Activated T-cell treated with anti-CD3 and anti-CD28 coated beads, Interleukin-2, amount 50 U/mL, for 72 hours (primary cell): ENCODE results near the gene RAP1GDS1. TPM values are rescaled to one million over a fixed set of nuclear protein-coding genes. Genes with fewer than 3 reads are reported as not detected.
"Not testable (repeated sequence)": the region's sequence is repeated elsewhere in the genome, so short reads cannot be mapped to it uniquely, and the experiment has no call there.

Experiments used
- ATAC-seq, 2 donors: fragments of 150-1000 bp; cut with Tn5 transposase; replicated peaks in 1 of 2; 2 replicates each; pipeline ENCODE4 v1.10.0; 2021; ENCODE audit warnings: moderate library complexity in 2 of 2, mild to moderate bottlenecking in 1 of 2
- DNase-seq, 2 donors: peaks; one replicate each; pipeline ENCODE4 v3.0.0; 2021 to 2022; ENCODE audit warnings: mixed read lengths in 1 of 2
- H3K27ac Mint-ChIP-seq: one replicate; pipeline ENCODE4 v1.8.0; 2022; ENCODE audit warnings: mild to moderate bottlenecking, moderate library complexity, mixed read lengths
- H3K27me3 Mint-ChIP-seq: one replicate; pipeline ENCODE4 v1.8.0; 2022; ENCODE audit warnings: low read depth, mixed read lengths
- H3K36me3 Mint-ChIP-seq, 2 donors: one replicate each; pipeline ENCODE4 v1.8.0; 2022; ENCODE audit warnings: mixed read lengths in 2 of 2, mild to moderate bottlenecking in 1 of 2; ENCODE audit not compliant: insufficient read depth in 2 of 2
- H3K4me1 Mint-ChIP-seq: one replicate; pipeline ENCODE4 v1.8.0; 2022; ENCODE audit warnings: low read depth, mixed read lengths
- H3K4me3 Mint-ChIP-seq, 2 donors: one replicate each; pipeline ENCODE4 v1.8.0; 2022; ENCODE audit warnings: mild to moderate bottlenecking in 2 of 2, mixed read lengths in 2 of 2, moderate library complexity in 2 of 2
- H3K9me3 Mint-ChIP-seq, 2 donors: one replicate each; pipeline ENCODE4 v1.8.0; 2022; ENCODE audit warnings: mixed read lengths in 2 of 2
- total RNA-seq, 2 donors: library from RNA; stranded (reverse); gene quantifications; one replicate each; pipeline ENCODE4 v1.2.3, GENCODE V29; 2022

RAP1GDS1 gene
- total RNA-seq, 2 donors from 2014 or later: 47.2 to 54.6 TPM

DNA sequence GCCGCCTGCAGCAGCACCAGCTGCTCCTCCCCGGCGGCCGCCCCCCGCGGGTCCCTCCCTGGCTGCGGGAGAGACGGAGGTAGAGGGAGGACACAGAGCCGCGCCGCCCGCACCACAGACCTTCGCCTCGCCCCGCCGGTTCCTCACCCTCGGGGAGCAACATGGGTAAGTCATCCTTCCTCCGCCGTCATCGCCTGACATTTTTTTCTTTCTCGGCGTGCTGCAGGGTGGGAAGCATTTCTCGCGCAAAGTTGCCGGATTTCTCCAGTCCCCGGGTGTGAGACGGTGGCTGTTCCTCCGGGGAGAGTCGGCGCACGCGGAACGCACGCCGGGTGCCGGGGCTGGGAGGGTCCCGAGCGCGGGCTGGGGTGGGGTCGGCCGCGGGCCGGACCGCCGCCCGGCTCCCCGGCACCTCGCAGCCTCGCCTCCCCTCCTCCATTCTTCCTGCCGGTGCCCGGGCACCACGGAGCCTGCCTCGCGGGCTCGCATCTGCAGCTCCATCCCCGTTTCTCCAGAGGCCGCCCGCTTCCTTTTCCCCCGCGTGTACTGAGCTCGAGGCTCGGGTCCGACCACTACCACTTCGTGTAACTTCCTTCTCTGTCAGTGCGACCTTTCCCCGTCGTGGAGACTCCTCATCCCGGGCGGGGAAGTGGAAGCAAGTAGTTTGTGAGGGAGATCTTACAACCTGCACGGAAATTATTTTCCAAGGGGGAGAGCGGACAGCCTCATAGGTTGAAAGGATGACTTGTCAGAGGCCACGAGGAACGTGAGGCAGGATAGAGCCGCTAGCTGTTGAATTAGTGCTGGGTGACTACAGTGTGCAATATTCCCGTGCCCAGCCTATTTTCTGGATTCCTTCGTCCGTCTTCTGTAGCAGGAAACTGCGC is 464 bp downstream of the RAP1GDS1 start:
- peak overlapping the region; percentile 97 to 98 for H3K4me3 Mint-ChIP-seq
- H3K4me1 Mint-ChIP-seq: peaks cover 58% of the 10 kb centered on the region
- peak overlapping the region; percentile 94 for H3K27ac Mint-ChIP-seq
- H3K36me3 Mint-ChIP-seq: peaks cover 3 to 4% of the 10 kb centered on the region in 2 donors
- no peaks in the 10 kb centered on the region for H3K27me3 Mint-ChIP-seq
- H3K9me3 Mint-ChIP-seq: no peaks in the 10 kb centered on the region
- ATAC-seq (peak; percentile 17 to 22), DNase-seq (peak; percentile 39 to 40)

GRCh38 chr4:98262431-98262830 is 1.2 kb downstream of the RAP1GDS1 start:
- Mint-ChIP-seq H3K36me3 (peaks cover 4 to 6% of the 10 kb centered on the region in 2 donors), H3K4me1 (peaks cover 58% of the 10 kb centered on the region)

DNA sequence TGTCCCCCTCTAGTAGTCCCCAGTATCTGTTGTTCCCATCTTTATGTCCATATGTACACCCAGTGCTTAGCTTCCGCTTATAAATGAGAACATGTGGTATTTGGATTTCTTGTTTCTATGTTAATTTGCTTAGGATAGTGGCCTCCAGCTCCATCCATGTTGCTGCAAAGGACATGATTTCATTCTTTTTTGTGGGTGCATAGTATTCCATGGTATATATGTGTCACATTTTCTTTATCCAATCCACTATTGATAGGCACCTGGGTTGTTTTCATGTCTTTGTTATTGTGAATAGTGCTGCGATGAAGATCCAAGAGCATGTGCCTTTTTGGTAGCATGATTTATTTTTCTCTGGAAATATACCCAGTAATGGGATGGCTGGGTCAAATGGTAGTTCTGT is 6.3 kb downstream of the RAP1GDS1 start:
- Mint-ChIP-seq H3K9me3 (peaks cover 0 to 7% of the 10 kb centered on the region in 2 donors), H3K4me3 (no peak overlapping the region), H3K27ac (no peak overlapping the region), H3K36me3 (peaks cover 4 to 18% of the 10 kb centered on the region in 2 donors), H3K4me1 (peaks cover 32% of the 10 kb centered on the region), H3K27me3 (no peaks in the 10 kb centered on the region)
- DNase-seq (no peak), ATAC-seq (no peak)

More at GRCh38 chr4:98262431-98262830, 1.2 kb downstream of the RAP1GDS1 start:
- H3K27ac Mint-ChIP-seq: peak overlapping the region; percentile 94
- peak overlapping the region; percentile 97 to 98 for H3K4me3 Mint-ChIP-seq
- no peak for DNase-seq
- H3K27me3 Mint-ChIP-seq: no peaks in the 10 kb centered on the region
- no peaks in the 10 kb centered on the region for H3K9me3 Mint-ChIP-seq
- ATAC-seq: no peak

- peak overlapping the region in 1 of 2 donors; percentile 64 for H3K4me3 Mint-ChIP-seq
- peak overlapping the region; percentile 31 for H3K27ac Mint-ChIP-seq
- DNase-seq (no peak), ATAC-seq (peak; percentile 100)
- peaks cover 16% of the 10 kb centered on the region for H3K4me1 Mint-ChIP-seq
- H3K9me3 Mint-ChIP-seq: peaks cover 3 to 8% of the 10 kb centered on the region in 2 donors
- no peaks in the 10 kb centered on the region for H3K27me3 Mint-ChIP-seq
- H3K36me3 Mint-ChIP-seq: peaks cover 5 to 14% of the 10 kb centered on the region in 2 donors
Observed at GRCh38 chr4:98275145-98275544, 14.0 kb downstream of the RAP1GDS1 start.

GRCh38 chr4:98283219-98284189 is 22.3 kb downstream of the RAP1GDS1 start:
- peak; percentile 44 to 77 for ATAC-seq
- peak overlapping the region; percentile 77 for H3K27ac Mint-ChIP-seq
- H3K4me1 Mint-ChIP-seq: peaks cover 37% of the 10 kb centered on the region
- peak overlapping the region in 1 of 2 donors; percentile 63 for H3K4me3 Mint-ChIP-seq
- DNase-seq: no peak
- H3K36me3 Mint-ChIP-seq: peaks cover 6 to 15% of the 10 kb centered on the region in 2 donors
- peaks cover 1 to 2% of the 10 kb centered on the region in 2 donors for H3K9me3 Mint-ChIP-seq
- no peaks in the 10 kb centered on the region for H3K27me3 Mint-ChIP-seq

- ATAC-seq (peak; percentile 57 to 73), DNase-seq (no peak)
- Mint-ChIP-seq H3K27ac (no peak overlapping the region), H3K9me3 (peaks cover 1 to 2% of the 10 kb centered on the region in 2 donors), H3K27me3 (no peaks in the 10 kb centered on the region), H3K4me1 (peaks cover 48% of the 10 kb centered on the region), H3K36me3 (peaks cover 6 to 15% of the 10 kb centered on the region in 2 donors), H3K4me3 (no peak overlapping the region)
Observed at GRCh38 chr4:98284640-98285046, 23.5 kb downstream of the RAP1GDS1 start.

GRCh38 chr4:98285676-98286075 is 24.5 kb downstream of the RAP1GDS1 start:
- no peak for DNase-seq
- H3K27ac Mint-ChIP-seq: no peak overlapping the region
- H3K4me1 Mint-ChIP-seq: peaks cover 58% of the 10 kb centered on the region
- no peak overlapping the region for H3K4me3 Mint-ChIP-seq
- no peaks in the 10 kb centered on the region for H3K27me3 Mint-ChIP-seq
- peaks cover 0 to 1% of the 10 kb centered on the region in 2 donors for H3K9me3 Mint-ChIP-seq
- H3K36me3 Mint-ChIP-seq: peaks cover 6 to 10% of the 10 kb centered on the region in 2 donors
- no peak for ATAC-seq

DNA sequence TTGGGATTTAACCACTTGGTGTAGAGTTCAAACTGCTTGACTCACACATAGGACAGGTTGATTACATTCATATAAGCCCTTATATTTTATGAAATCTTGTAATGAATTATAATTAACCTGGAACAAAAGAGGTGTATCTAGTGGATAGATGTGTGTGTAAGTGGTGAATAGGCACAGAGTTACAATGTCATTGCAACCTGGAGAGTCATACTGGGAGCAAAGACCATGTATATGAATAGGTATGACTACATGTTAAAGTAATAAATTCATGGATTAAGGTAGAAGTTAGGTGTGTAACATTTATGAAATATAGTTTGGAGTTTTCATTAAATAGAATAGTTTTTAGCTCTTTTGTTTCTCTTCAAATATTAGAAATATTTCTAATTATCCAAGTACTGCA is 26.1 kb downstream of the RAP1GDS1 start:
- peaks cover 0 to 2% of the 10 kb centered on the region in 2 donors for H3K36me3 Mint-ChIP-seq
- H3K27ac Mint-ChIP-seq: peak overlapping the region; percentile 46
- peaks cover 49% of the 10 kb centered on the region for H3K4me1 Mint-ChIP-seq
- ATAC-seq: no peak
- H3K27me3 Mint-ChIP-seq: no peaks in the 10 kb centered on the region
- H3K4me3 Mint-ChIP-seq: no peak overlapping the region
- no peak for DNase-seq
- peaks cover 0 to 1% of the 10 kb centered on the region in 2 donors for H3K9me3 Mint-ChIP-seq

DNA sequence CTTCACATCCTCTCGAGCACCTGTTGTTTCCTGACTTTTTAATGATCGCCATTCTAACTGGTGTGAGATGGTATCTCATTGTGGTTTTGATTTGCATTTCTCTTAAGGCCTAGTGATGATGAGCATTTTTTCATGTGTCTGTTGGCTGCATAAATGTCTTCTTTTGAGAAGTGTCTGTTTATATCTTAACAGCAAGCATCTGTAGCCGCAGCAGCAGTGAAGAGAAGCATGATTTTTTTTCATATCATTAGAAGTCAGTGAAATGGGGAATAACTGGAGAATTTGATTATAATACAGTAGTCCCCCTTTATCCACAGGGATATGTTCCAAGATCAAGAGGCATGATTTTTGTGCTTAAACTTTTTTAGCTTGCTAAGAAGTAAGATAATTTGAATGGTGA is 27.5 kb downstream of the RAP1GDS1 start:
- peaks cover 43% of the 10 kb centered on the region for H3K4me1 Mint-ChIP-seq
- H3K4me3 Mint-ChIP-seq: peak overlapping the region; percentile 62 to 81
- not testable (repeated sequence) for H3K36me3 Mint-ChIP-seq, DNase-seq, ATAC-seq, H3K27me3 Mint-ChIP-seq, H3K9me3 Mint-ChIP-seq
- peak overlapping the region; percentile 76 for H3K27ac Mint-ChIP-seq

DNA sequence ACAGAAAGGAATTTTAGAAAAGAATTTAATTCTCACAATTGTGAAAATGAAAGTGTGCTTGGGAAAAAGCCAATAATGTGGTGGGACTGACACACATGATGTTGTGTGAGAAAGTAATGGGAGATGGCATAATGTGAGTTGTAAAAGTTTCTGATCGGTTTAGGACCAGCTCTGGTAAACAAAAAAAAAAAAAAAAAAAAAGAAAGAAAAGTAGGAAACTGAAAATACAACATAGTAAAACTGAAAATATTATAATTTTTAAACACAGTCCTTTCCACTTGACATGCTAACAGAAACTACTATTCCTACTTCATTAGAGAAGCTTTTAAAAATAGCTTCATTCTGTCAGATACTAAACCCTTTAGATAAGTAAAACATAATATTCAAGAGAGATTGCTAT is 28.2 kb downstream of the RAP1GDS1 start:
- Mint-ChIP-seq H3K4me1 (peaks cover 46% of the 10 kb centered on the region), H3K36me3 (peaks cover 2 to 10% of the 10 kb centered on the region in 2 donors), H3K27me3 (no peaks in the 10 kb centered on the region)

GRCh38 chr4:98290511-98290910 is 29.3 kb downstream of the RAP1GDS1 start:
- Mint-ChIP-seq H3K27me3 (no peaks in the 10 kb centered on the region), H3K36me3 (peaks cover 2 to 12% of the 10 kb centered on the region in 2 donors), H3K4me1 (peaks cover 43% of the 10 kb centered on the region), H3K27ac (peak overlapping the region; percentile 72), H3K4me3 (peak overlapping the region in 1 of 2 donors; percentile 9), H3K9me3 (no peaks in the 10 kb centered on the region)
- DNase-seq (no peak), ATAC-seq (no peak)

More for the DNA sequence above, 28.2 kb downstream of the RAP1GDS1 start:
- ATAC-seq (peak in 1 of 2 donors; percentile 53), DNase-seq (no peak)
- Mint-ChIP-seq H3K27ac (peak overlapping the region; percentile 72), H3K9me3 (no peaks in the 10 kb centered on the region), H3K4me3 (peak overlapping the region; percentile 41 to 85)

GRCh38 chr4:98293104-98293887 is 32.1 kb downstream of the RAP1GDS1 start:
- H3K4me3 Mint-ChIP-seq: peak overlapping the region in 1 of 2 donors; percentile 56
- peak; percentile 11 to 14 for DNase-seq

More at GRCh38 chr4:98293104-98293887, 32.1 kb downstream of the RAP1GDS1 start:
- H3K4me1 Mint-ChIP-seq: peaks cover 51% of the 10 kb centered on the region
- H3K9me3 Mint-ChIP-seq: no peaks in the 10 kb centered on the region
- H3K36me3 Mint-ChIP-seq: peaks cover 2 to 19% of the 10 kb centered on the region in 2 donors
- ATAC-seq: peak; percentile 27 to 69
- H3K27ac Mint-ChIP-seq: peak overlapping the region; percentile 83
- H3K27me3 Mint-ChIP-seq: no peaks in the 10 kb centered on the region
